PC-9 (cell line): ENCODE data around the gene IQSEC1. TPM values are rescaled to one million over a fixed set of nuclear protein-coding genes. Genes with fewer than 3 reads are reported as not detected.

Experiments used
- BruUV-seq: library from RNA; stranded (reverse); fragments of 400-500 nt; replicated peaks from 2 replicates; lab custom pipeline; 2021; lab: Mats Ljungman, UMichigan
- CTCF ChIA-PET: fragments of 300-600 bp; sonication (Branson Sonifier 250); formaldehyde crosslinking; loops from one replicate; lab custom pipeline; 2022; ENCODE audit warnings: antibody characterized with exemption; lab: Charles Lee
- POLR2A ChIA-PET: fragments of 300-600 bp; sonication (Branson Sonifier 250); formaldehyde crosslinking; loops from one replicate; lab custom pipeline; 2022; ENCODE audit warnings: antibody characterized with exemption; ENCODE audit not compliant: unreplicated experiment; lab: Charles Lee
- DNase-seq, 2 experiments: peaks; one replicate each; pipeline versions ENCODE4 v3.0.0 to v3.0.0-alpha.2; 2015 to 2022; ENCODE audit warnings: mixed read lengths in 1 of 2
- H2AFZ ChIP-seq: fragments of 200-600 bp; sonication (generic); 2 replicates; pipeline ENCODE4 v1.8.1; 2017; ENCODE audit warnings: antibody characterized with exemption
- H3F3A ChIP-seq: fragments of 200-600 bp; sonication (generic); 2 replicates; pipeline ENCODE4 v1.8.1; 2017; ENCODE audit warnings: antibody characterized with exemption, mild to moderate bottlenecking, low read depth; ENCODE audit not compliant: insufficient read depth
- H3K27ac ChIP-seq: fragments of 200-600 bp; sonication (generic); 2 replicates; pipeline ENCODE4 v1.6.1; 2016; ENCODE audit warnings: mixed run types
- H3K27me3 ChIP-seq: fragments of 200-600 bp; sonication (generic); 2 replicates; pipeline ENCODE4 v1.6.1; 2016; ENCODE audit warnings: low read depth, mixed run types; ENCODE audit not compliant: insufficient read depth
- H3K36me3 ChIP-seq: fragments of 200-600 bp; sonication (generic); 2 replicates; pipeline ENCODE4 v1.6.1; 2016; ENCODE audit warnings: low read depth, mixed run types
- H3K4me1 ChIP-seq: fragments of 200-600 bp; sonication (generic); replicated peaks from 2 replicates; pipeline ENCODE4 v1.6.1; 2016; ENCODE audit warnings: mixed run types; ENCODE audit not compliant: insufficient read depth
- H3K4me2 ChIP-seq: fragments of 200-600 bp; sonication (generic); 2 replicates; pipeline ENCODE4 v1.6.1; 2017; ENCODE audit warnings: mixed run types
- H3K4me3 ChIP-seq: fragments of 200-600 bp; sonication (generic); 2 replicates; pipeline ENCODE4 v1.6.1; 2016; ENCODE audit warnings: mixed run types
- H3K79me2 ChIP-seq: fragments of 200-600 bp; sonication (generic); 2 replicates; pipeline ENCODE4 v1.6.1; 2017; ENCODE audit warnings: low read depth, mixed run types
- H3K9me2 ChIP-seq: fragments of 200-600 bp; sonication (generic); 2 replicates; pipeline ENCODE4 v1.8.1; 2017; ENCODE audit warnings: mild to moderate bottlenecking; ENCODE audit not compliant: insufficient read depth
- H3K9me3 ChIP-seq: fragments of 200-600 bp; sonication (generic); 2 replicates; pipeline ENCODE4 v1.8.1; 2016; ENCODE audit warnings: low read depth; ENCODE audit not compliant: insufficient read depth
- H4K20me1 ChIP-seq: fragments of 200-600 bp; sonication (generic); 2 replicates; pipeline ENCODE4 v1.8.1; 2017; ENCODE audit not compliant: insufficient read depth
- CTCF ChIP-seq: fragments of 200-600 bp; sonication (generic); conservative IDR thresholded peaks from 2 replicates; pipeline ENCODE4 v1.6.1; 2017; ENCODE audit warnings: mixed run types, antibody characterized with exemption, mild to moderate bottlenecking, moderate library complexity
- EZH2 ChIP-seq: fragments of 200-600 bp; sonication (generic); IDR thresholded peaks from 2 replicates; pipeline ENCODE4 v1.8.0; 2017; ENCODE audit warnings: antibody characterized with exemption, low read depth
- intact Hi-C: fragments of 100-400 bp; cut with micrococcal nuclease; formaldehyde crosslinking; loops from one replicate; pipeline ENCODE4 v1.10.0; 2022; ENCODE audit not compliant: unreplicated experiment
- total RNA-seq: library from RNA; stranded (reverse); gene quantifications from 2 replicates; pipeline ENCODE4 v1.2.3, GENCODE V29; 2021

Gene IQSEC1
- total RNA-seq, 1 experiment from 2014 or later, result 30.7 TPM

DNA sequence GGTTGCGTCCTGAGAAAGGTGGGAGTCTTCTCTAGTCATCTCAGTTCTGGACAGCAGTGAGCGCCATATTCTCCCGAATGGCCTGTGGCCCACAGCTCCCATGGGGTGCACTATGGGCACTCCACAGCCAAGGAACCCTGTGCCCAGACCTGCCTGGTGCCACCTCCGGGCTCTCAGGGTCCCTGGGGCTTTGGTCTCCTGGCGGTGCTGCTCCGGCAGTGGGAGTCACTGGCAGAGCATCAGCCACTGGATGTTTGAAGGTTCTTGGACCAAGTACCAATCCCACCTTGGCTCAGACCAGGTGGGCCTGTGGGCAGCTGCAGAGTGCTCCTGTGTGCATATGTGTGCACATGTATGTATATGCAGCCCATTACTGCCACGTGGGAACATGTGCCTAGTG is 163.5 kb downstream of the IQSEC1 start:
- H4K20me1 ChIP-seq, result peaks cover 4% of the 10 kb centered on the region; the same call in 1 of the 2 replicates
- H3K4me1 ChIP-seq, result no peaks in the 10 kb centered on the region
- no peaks in the 10 kb centered on the region for H3K9me2 ChIP-seq
- no peak overlapping the region for H3K27ac ChIP-seq
- intact Hi-C loops, result no loop called here
- DNase-seq, result no peak
- H3F3A ChIP-seq, result no peaks in the 10 kb centered on the region
- TF ChIP-seq EZH2, result no peak
- no peak for TF ChIP-seq CTCF
- ChIA-PET CTCF (no interaction called here), POLR2A (no interaction called here)
- H3K27me3 ChIP-seq, result no peaks in the 10 kb centered on the region
- no peak overlapping the region for H3K4me3 ChIP-seq
- no peaks in the 10 kb centered on the region for H3K79me2 ChIP-seq
- H3K9me3 ChIP-seq, result no peaks in the 10 kb centered on the region
- BruUV-seq, result no TSS peak
- H2AFZ ChIP-seq, result no peak overlapping the region
- no peak overlapping the region for H3K4me2 ChIP-seq
- H3K36me3 ChIP-seq, result no peaks in the 10 kb centered on the region

DNA sequence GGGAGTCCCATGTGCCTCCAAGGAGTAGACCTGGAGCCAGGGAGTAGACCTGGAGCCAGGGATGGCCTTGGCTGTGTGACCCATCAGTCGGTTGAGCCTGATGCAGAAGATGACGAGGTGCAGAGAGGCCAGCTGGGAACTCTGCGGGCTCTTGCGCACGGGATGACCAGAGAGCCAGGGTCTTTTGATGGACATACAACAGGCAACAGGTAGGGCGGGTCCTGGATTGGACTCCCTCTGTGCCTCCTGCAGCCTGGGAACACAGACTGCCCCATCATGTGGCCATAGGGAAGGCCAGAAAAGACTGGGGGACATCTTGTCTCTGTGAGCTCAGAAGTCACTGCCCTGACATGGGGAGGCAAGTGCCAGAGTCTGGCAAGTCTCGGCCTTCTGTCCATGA is 164.4 kb downstream of the IQSEC1 start:
- TF ChIP-seq EZH2 (no peak), CTCF (no peak)
- Histone ChIP-seq H4K20me1 (peaks cover 4% of the 10 kb centered on the region; the same call in 1 of the 2 replicates), H3K9me3 (no peaks in the 10 kb centered on the region), H3K36me3 (no peaks in the 10 kb centered on the region), H3K27ac (no peak overlapping the region), H3K4me2 (no peak overlapping the region), H2AFZ (no peak overlapping the region), H3K27me3 (no peaks in the 10 kb centered on the region), H3K79me2 (no peaks in the 10 kb centered on the region), H3K9me2 (no peaks in the 10 kb centered on the region), H3F3A (no peaks in the 10 kb centered on the region), H3K4me3 (no peak overlapping the region), H3K4me1 (no peaks in the 10 kb centered on the region)
- intact Hi-C loops, result no loop called here
- no TSS peak for BruUV-seq
- no peak for DNase-seq
- POLR2A ChIA-PET, result no interaction called here
- CTCF ChIA-PET, result no interaction called here

DNA sequence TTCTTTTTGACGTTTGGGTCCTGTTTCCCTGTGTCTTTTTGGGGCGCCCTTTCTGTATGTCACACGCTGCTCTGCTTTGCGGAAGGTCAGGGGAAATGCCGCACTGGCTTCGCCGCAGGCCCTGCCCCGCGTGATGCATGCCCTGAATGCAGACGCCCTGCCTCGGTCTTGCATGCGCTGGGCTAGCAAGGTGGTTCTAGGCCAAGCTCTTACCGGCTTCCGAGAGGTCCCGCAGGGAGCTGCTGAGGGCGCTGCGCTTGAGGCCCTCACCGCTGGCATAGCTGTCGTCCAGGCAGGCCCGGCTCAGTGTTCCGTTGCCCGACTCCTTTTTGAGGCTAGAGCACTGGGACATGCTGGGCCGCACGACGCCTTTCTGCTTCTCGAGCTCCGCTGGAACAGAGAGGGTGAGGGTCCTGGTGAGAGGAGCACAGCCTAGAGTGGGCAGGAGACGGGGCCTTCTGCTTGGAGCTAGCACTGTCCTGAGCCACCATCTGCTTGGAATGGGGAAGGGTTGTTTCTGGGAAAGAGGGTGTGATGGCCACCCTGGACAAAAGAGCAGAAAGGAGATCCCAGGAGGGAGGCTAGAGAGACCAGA is 165.0 kb downstream of the IQSEC1 start:
- Histone ChIP-seq H3K9me2 (no peaks in the 10 kb centered on the region), H3K4me2 (no peak overlapping the region), H3K9me3 (no peaks in the 10 kb centered on the region), H3F3A (no peaks in the 10 kb centered on the region), H3K36me3 (no peaks in the 10 kb centered on the region), H3K79me2 (no peaks in the 10 kb centered on the region), H3K27me3 (no peaks in the 10 kb centered on the region), H3K27ac (no peak overlapping the region), H3K4me1 (no peaks in the 10 kb centered on the region), H4K20me1 (peaks cover 4% of the 10 kb centered on the region; the same call in 1 of the 2 replicates), H2AFZ (no peak overlapping the region), H3K4me3 (no peak overlapping the region)
- no peak for DNase-seq
- no TSS peak for BruUV-seq
- ChIA-PET CTCF (no interaction called here), POLR2A (no interaction called here)
- intact Hi-C loops, result no loop called here
- TF ChIP-seq CTCF, result no peak
- TF ChIP-seq EZH2, result no peak
